Measurements from ENCODE around the gene CADM4.

DNA sequence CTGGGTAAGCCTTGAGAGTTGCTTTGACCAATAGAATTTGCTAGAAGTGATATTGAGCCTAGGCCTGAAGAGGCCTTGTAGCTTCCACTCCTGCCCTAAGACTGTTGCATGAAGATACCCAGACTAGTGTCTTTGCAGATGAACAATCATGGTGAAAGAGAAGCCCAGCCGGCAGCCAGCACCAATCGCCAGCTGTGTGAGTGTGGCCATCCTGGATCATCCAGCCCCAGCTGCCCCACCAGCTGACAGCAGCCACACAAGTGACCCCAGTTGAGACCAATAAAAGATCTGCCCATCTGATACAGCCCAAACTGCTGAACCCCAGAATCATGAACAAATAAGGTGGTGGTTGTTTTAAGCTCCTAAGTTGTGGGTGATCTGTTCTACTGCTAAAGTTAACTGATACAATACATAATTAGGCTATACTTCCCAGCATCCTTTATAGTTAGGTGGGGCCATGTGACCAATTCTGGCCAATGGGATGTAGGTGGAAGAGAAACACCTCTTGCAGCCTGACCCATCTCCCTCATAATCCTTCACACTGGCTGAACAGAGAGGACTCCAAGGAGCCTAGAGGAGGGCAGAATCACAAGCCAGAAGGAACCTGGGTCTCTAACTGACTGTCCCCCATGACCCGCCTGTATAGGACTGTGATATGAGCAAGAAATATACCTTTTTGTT lies 10.9 kb downstream of the CADM4 start:
- TF ChIP-seq GATA2 (IDR thresholded peaks at IDR 0.05; ENCODE audit: low read depth, low read length) (no peak), GATA3 (IDR thresholded peaks at IDR 0.05; ENCODE audit: low read depth, low read length) (no peak)

Data from SH-SY5Y (cell line).